T-helper 2 cell treated with Interferon-gamma antibody and Interleukin-4, amounts not matched to agents 5 μg/mL and 100 μg/mL, for 36 hours (primary cell): ENCODE data around the gene CWC22.
"Not testable (repeated sequence)": the region's sequence is repeated elsewhere in the genome, so short reads cannot be mapped to it uniquely, and the experiment has no call there.

Source experiments
- DNase-seq: peaks from one replicate; pipeline ENCODE4 v3.0.0; 2021; ENCODE audit warnings: low spot score
- H3K27ac Mint-ChIP-seq: one replicate; pipeline ENCODE4 v1.8.0; 2021; ENCODE audit warnings: mild to moderate bottlenecking, mixed read lengths
- H3K27me3 Mint-ChIP-seq: one replicate; pipeline ENCODE4 v1.8.0; 2021; ENCODE audit warnings: low read depth, mixed read lengths
- H3K36me3 Mint-ChIP-seq: one replicate; pipeline ENCODE4 v1.8.0; 2021; ENCODE audit warnings: low read depth, mixed read lengths
- H3K4me1 Mint-ChIP-seq: one replicate; pipeline ENCODE4 v1.8.0; 2021; ENCODE audit warnings: low read depth, mixed read lengths
- H3K4me3 Mint-ChIP-seq: one replicate; pipeline ENCODE4 v1.8.0; 2022; ENCODE audit warnings: mild to moderate bottlenecking, moderate library complexity, mixed read lengths
- H3K9me3 Mint-ChIP-seq: one replicate; pipeline ENCODE4 v1.8.0; 2021; ENCODE audit warnings: mixed read lengths

The CWC22 gene

GRCh38 chr2:179952658-179953057 is 54.4 kb downstream of the CWC22 start:
- Mint-ChIP-seq H3K27me3 (no peaks in the 10 kb centered on the region), H3K36me3 (peaks cover 53% of the 10 kb centered on the region), H3K4me1 (no peaks in the 10 kb centered on the region), H3K4me3 (no peak overlapping the region), H3K27ac (no peak overlapping the region), H3K9me3 (no peaks in the 10 kb centered on the region)
- no peak for DNase-seq

DNA sequence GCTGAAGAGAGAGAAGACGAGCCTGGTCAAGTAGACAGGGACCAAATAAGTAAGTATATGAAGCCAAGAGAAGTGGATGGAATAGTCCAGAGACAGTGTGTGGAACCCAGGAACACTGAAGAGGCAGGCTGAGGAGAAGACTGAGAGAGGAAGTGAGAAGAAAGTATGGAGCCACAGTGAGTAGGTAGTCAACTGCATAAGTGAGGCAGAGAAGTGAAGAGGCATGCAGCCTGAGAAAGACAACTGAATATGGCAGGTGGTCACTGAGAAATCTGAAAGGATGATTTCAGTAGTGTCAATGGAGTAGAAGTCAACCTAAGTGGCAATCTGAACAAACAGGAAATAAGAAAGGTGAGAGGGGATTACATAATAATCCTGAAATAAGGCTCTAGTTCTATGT is 55.4 kb downstream of the CWC22 start:
- Mint-ChIP-seq H3K9me3 (no peaks in the 10 kb centered on the region), H3K27me3 (no peaks in the 10 kb centered on the region), H3K4me1 (no peaks in the 10 kb centered on the region), H3K27ac (no peak overlapping the region), H3K36me3 (peaks cover 51% of the 10 kb centered on the region), H3K4me3 (no peak overlapping the region)
- no peak for DNase-seq

DNA sequence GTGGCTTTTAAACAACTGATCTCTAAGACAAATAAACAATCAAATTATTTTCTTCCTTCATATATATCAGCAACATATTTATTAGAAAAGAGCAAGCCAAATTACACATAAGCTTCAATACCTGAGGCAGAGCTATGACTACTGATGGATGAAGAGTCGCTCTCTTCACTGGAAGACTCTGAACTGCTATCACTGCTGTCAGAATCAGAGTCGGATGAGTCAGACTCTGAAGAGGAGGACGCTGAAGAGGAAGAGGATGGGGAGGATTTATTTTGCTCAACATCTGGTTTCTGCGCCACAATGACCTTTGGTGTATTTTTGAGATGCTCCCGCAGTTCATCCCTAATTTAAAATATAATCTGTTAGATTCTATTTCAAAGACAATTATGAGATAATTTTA is 56.7 kb downstream of the CWC22 start:
- H3K27me3 Mint-ChIP-seq, result no peaks in the 10 kb centered on the region
- no peaks in the 10 kb centered on the region for H3K4me1 Mint-ChIP-seq
- peaks cover 53% of the 10 kb centered on the region for H3K36me3 Mint-ChIP-seq
- no peaks in the 10 kb centered on the region for H3K9me3 Mint-ChIP-seq
- H3K4me3 Mint-ChIP-seq, result no peak overlapping the region
- no peak overlapping the region for H3K27ac Mint-ChIP-seq
- no peak for DNase-seq

DNA sequence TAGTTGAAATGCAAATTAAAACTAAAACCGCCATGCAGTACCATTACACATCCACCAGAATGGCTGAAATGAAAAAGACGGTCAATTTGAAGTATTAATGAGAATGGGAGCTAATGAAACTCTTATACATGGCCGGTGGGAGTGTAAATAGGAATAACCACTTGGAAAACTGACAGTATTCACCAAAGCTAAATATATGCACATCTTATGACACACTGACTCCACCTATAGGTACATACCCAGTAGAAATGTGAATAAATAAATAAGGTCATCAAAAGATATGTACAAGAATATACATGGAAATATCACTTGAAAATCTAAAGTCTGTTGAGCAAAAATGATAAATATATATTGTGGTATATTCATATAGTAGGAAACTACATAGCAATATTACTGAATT is 57.7 kb downstream of the CWC22 start:
- Mint-ChIP-seq H3K27me3 (no peaks in the 10 kb centered on the region), H3K9me3 (no peaks in the 10 kb centered on the region), H3K4me1 (no peaks in the 10 kb centered on the region), H3K27ac (no peak overlapping the region), H3K4me3 (no peak overlapping the region), H3K36me3 (peaks cover 59% of the 10 kb centered on the region)
- DNase-seq, result no peak

GRCh38 chr2:179948058-179948457 is 59.0 kb downstream of the CWC22 start:
- no peaks in the 10 kb centered on the region for H3K9me3 Mint-ChIP-seq
- no peak overlapping the region for H3K4me3 Mint-ChIP-seq
- no peaks in the 10 kb centered on the region for H3K27me3 Mint-ChIP-seq
- H3K27ac Mint-ChIP-seq, result no peak overlapping the region
- H3K4me1 Mint-ChIP-seq, result no peaks in the 10 kb centered on the region
- DNase-seq, result no peak
- peaks cover 50% of the 10 kb centered on the region for H3K36me3 Mint-ChIP-seq

GRCh38 chr2:179946810-179947615 is 60.1 kb downstream of the CWC22 start:
- Mint-ChIP-seq H3K27me3 (no peaks in the 10 kb centered on the region), H3K4me3 (no peak overlapping the region), H3K9me3 (no peaks in the 10 kb centered on the region), H3K27ac (no peak overlapping the region), H3K36me3 (peaks cover 43% of the 10 kb centered on the region), H3K4me1 (no peaks in the 10 kb centered on the region)
- DNase-seq, result no peak

DNA sequence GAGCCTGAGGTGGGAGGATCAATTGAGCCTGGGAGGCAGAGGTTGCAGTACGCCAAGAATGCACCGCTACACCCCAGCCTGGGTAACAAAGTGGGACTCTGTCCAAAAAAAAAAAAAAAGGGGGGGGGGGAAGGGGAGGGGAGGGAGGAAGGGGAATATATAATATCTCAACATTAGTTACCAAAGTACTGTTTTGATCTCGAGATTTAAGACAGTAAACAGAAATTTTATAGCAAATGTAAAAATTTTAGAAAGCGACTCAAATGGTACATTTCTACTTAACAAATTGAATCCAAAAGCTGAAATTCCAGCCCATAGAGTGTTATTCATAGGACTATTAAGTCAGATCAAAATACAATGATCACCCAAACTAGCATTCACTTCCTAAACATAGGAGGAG is 60.8 kb downstream of the CWC22 start:
- Mint-ChIP-seq H3K36me3 (peaks cover 38% of the 10 kb centered on the region), H3K9me3 (no peaks in the 10 kb centered on the region), H3K4me3 (no peak overlapping the region), H3K27me3 (no peaks in the 10 kb centered on the region), H3K27ac (no peak overlapping the region), H3K4me1 (no peaks in the 10 kb centered on the region)
- DNase-seq, result no peak

DNA sequence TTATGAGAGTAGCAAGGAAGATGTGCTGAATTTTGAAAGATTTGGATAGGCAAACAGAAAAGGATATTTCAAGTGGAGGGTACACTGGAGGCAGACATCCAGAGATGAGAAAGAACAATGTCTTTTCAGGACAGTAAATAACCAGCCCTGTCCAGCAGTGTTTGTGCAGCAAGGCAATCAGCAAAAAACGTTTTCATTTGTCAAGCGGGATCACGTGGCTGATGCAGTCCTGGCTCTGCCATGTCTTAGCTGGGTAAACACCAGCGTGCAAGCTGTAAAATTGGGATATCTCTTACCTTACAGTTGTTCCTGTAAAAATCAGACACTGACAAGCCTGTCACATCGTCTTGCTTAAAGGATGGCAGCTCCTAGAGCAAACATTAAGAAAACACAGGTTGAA is 67.8 kb downstream of the CWC22 start:
- Mint-ChIP-seq H3K36me3 (peaks cover under 1% of the 10 kb centered on the region), H3K9me3 (no peaks in the 10 kb centered on the region), H3K4me1 (no peaks in the 10 kb centered on the region), H3K4me3 (no peak overlapping the region), H3K27ac (no peak overlapping the region), H3K27me3 (no peaks in the 10 kb centered on the region)
- DNase-seq, result no peak

GRCh38 chr2:179938026-179938425 is 69.1 kb downstream of the CWC22 start:
- Mint-ChIP-seq H3K36me3 (no peaks in the 10 kb centered on the region), H3K4me3 (no peak overlapping the region), H3K9me3 (no peaks in the 10 kb centered on the region), H3K27ac (no peak overlapping the region), H3K27me3 (no peaks in the 10 kb centered on the region), H3K4me1 (no peaks in the 10 kb centered on the region)
- no peak for DNase-seq

DNA sequence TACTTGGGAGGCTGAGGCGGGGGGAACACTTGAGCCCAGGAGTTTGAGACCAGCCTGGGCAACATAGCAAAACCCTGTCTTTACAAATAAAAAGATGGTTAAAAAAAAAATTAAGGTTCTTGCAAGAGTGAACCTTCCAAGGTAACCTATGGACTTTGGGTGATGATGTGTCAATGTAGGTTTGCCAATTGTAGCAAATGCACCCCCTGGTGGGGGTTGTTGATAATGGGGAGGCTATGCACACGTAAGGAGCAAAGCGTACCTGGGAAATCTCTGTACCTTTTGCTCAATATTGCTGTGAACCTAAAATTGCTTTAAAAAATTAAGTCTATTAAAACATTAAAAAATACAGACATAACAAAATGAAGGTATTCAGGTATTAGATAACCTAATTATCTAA is 70.4 kb downstream of the CWC22 start:
- no peaks in the 10 kb centered on the region for H3K36me3 Mint-ChIP-seq
- no peaks in the 10 kb centered on the region for H3K4me1 Mint-ChIP-seq
- no peaks in the 10 kb centered on the region for H3K9me3 Mint-ChIP-seq
- DNase-seq, result no peak
- H3K27ac Mint-ChIP-seq, result no peak overlapping the region
- no peaks in the 10 kb centered on the region for H3K27me3 Mint-ChIP-seq
- H3K4me3 Mint-ChIP-seq, result no peak overlapping the region

GRCh38 chr2:179936141-179936540 is 71.0 kb downstream of the CWC22 start:
- Mint-ChIP-seq H3K27ac (no peak overlapping the region), H3K4me3 (no peak overlapping the region), H3K9me3 (no peaks in the 10 kb centered on the region), H3K36me3 (no peaks in the 10 kb centered on the region), H3K27me3 (no peaks in the 10 kb centered on the region), H3K4me1 (no peaks in the 10 kb centered on the region)
- no peak for DNase-seq

GRCh38 chr2:179932786-179933185 is 74.3 kb downstream of the CWC22 start:
- Mint-ChIP-seq H3K27me3 (no peaks in the 10 kb centered on the region), H3K9me3 (peaks cover 10% of the 10 kb centered on the region), H3K36me3 (no peaks in the 10 kb centered on the region), H3K4me3 (no peak overlapping the region), H3K4me1 (no peaks in the 10 kb centered on the region), H3K27ac (no peak overlapping the region)
- DNase-seq, result no peak

GRCh38 chr2:179931502-179931901 is 75.6 kb downstream of the CWC22 start:
- Mint-ChIP-seq H3K4me3 (no peak overlapping the region), H3K4me1 (no peaks in the 10 kb centered on the region), H3K27ac (no peak overlapping the region), H3K9me3 (peaks cover 10% of the 10 kb centered on the region), H3K36me3 (no peaks in the 10 kb centered on the region), H3K27me3 (no peaks in the 10 kb centered on the region)
- DNase-seq, result no peak

GRCh38 chr2:179929997-179930396 is 77.1 kb downstream of the CWC22 start:
- H3K4me3 Mint-ChIP-seq, H3K36me3 Mint-ChIP-seq, H3K27ac Mint-ChIP-seq, H3K4me1 Mint-ChIP-seq, H3K27me3 Mint-ChIP-seq, DNase-seq: not testable (repeated sequence)
- peaks cover 16% of the 10 kb centered on the region for H3K9me3 Mint-ChIP-seq

DNA sequence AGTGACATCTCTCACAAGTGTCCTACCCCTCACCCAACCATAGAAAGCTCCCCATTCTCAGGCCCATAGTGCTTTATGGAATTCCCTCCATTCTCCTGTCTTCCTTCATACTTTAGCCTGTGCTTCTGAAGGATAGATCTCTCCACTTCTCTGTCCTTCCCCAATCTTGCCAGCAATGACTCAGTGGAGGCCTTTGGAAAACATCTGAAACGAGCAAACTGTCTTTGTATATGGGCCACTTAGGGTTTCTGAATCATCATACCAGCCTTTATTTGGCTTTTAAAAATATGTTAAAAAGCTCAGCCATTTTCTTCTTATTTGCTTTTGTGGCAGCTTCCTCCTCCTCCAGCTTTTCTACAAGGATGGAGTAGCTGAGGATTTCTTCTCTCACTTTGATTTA is 80.1 kb downstream of the CWC22 start:
- Mint-ChIP-seq H3K27me3 (no peaks in the 10 kb centered on the region), H3K9me3 (peaks cover 16% of the 10 kb centered on the region), H3K27ac (no peak overlapping the region), H3K4me1 (no peaks in the 10 kb centered on the region), H3K4me3 (no peak overlapping the region), H3K36me3 (no peaks in the 10 kb centered on the region)
- no peak for DNase-seq
